ENCODE data around the gene MTR.

MTR gene

GRCh38 chr1:236947794-236948193 lies 152.7 kb downstream of the MTR start:
- ATAC-seq = no peak
- TF ChIP-seq ZNF565 (CRISPR knock-in tag; conservative IDR thresholded peaks at IDR 0.05; ENCODE audit: low read depth) (no peak), ZNF70 (CRISPR knock-in tag; IDR thresholded peaks at IDR 0.05) (no peak), RARB (CRISPR knock-in tag; IDR thresholded peaks at IDR 0.05) (no peak), ZC3H10 (CRISPR knock-in tag; IDR thresholded peaks at IDR 0.05) (no peak), ARNTL (CRISPR knock-in tag; IDR thresholded peaks at IDR 0.05; ENCODE audit: borderline replicate concordance, low read depth) (no peak), ZFP3 (CRISPR knock-in tag; IDR thresholded peaks at IDR 0.05) (no peak)
- TF ChIP-seq, protein P1, sequence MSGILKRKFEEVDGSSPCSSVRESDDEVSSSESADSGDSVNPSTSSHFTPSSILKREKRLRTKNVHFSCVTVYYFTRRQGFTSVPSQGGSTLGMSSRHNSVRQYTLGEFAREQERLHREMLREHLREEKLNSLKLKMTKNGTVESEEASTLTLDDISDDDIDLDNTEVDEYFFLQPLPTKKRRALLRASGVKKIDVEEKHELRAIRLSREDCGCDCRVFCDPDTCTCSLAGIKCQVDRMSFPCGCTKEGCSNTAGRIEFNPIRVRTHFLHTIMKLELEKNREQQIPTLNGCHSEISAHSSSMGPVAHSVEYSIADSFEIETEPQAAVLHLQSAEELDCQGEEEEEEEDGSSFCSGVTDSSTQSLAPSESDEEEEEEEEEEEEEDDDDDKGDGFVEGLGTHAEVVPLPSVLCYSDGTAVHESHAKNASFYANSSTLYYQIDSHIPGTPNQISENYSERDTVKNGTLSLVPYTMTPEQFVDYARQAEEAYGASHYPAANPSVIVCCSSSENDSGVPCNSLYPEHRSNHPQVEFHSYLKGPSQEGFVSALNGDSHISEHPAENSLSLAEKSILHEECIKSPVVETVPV (CRISPR knock-in tag; IDR thresholded peaks at IDR 0.05) = no peak

DNA sequence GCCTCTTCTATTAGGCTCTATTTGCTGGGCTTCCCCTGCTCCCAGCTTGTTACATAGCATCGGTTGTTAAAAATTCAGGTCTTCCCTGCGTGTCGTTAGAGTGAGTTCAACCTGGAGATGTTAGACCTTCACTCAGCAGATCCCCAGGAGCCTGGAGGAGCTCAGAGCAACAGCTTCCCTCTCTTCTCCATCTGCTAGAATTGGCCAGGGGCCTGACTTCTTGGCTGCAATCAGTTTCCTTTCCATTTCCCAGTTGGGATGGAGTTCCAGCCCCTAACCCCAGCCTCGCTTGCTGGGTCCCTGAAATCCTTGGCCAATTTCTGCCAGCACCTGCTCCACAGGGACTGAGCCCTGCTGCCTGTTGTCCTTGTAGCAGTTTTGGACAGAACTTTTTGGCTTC lies 153.3 kb downstream of the MTR start:
- TF ChIP-seq, protein P1 (CRISPR knock-in tag; IDR thresholded peaks at IDR 0.05) = no peak
- TF ChIP-seq CSDC2 (CRISPR knock-in tag; IDR thresholded peaks at IDR 0.05) = no peak
- TF ChIP-seq SNAI2 (CRISPR knock-in tag; IDR thresholded peaks at IDR 0.05) = no peak
- TF ChIP-seq ZNF70 (CRISPR knock-in tag; IDR thresholded peaks at IDR 0.05) = no peak
- TF ChIP-seq CREB5 (CRISPR knock-in tag; IDR thresholded peaks at IDR 0.05; ENCODE audit: low read depth) = no peak
- TF ChIP-seq ZNF8 (CRISPR knock-in tag; IDR thresholded peaks at IDR 0.05) = no peak
- TF ChIP-seq GLIS3 (CRISPR knock-in tag; IDR thresholded peaks at IDR 0.05) = no peak
- TF ChIP-seq, protein P2, sequence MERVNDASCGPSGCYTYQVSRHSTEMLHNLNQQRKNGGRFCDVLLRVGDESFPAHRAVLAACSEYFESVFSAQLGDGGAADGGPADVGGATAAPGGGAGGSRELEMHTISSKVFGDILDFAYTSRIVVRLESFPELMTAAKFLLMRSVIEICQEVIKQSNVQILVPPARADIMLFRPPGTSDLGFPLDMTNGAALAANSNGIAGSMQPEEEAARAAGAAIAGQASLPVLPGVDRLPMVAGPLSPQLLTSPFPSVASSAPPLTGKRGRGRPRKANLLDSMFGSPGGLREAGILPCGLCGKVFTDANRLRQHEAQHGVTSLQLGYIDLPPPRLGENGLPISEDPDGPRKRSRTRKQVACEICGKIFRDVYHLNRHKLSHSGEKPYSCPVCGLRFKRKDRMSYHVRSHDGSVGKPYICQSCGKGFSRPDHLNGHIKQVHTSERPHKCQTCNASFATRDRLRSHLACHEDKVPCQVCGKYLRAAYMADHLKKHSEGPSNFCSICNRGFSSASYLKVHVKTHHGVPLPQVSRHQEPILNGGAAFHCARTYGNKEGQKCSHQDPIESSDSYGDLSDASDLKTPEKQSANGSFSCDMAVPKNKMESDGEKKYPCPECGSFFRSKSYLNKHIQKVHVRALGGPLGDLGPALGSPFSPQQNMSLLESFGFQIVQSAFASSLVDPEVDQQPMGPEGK (CRISPR knock-in tag; IDR thresholded peaks at IDR 0.05; ENCODE audit: borderline replicate concordance) = no peak
- no peak for ATAC-seq

- ATAC-seq = no peak
These were observed 153.9 kb downstream of the MTR start for GRCh38 chr1:236948996-236949395.

DNA sequence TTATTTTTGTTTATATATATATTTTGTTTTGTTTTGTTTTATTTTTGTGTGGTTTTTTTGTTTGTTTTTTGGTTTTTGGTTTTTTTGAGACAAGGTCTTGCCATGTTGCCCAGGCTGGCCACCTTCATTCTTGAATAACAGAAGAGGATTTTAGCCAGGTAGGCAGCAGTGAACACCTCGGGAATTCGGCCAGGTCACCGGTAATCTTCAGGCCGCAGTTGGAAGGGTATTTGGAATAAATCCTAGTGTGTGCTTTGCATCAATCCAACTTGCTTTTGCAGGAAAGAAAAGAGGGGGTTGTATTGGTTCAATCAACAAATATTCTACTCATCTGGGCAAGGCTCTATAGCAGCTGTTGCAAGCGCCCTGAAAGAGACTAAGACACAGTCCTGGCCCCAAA lies 155.3 kb downstream of the MTR start:
- ATAC-seq = no peak
- TF ChIP-seq TOX (CRISPR knock-in tag; IDR thresholded peaks at IDR 0.05; ENCODE audit: borderline replicate concordance) (no peak), TCF4 (CRISPR knock-in tag; IDR thresholded peaks at IDR 0.05; ENCODE audit: borderline replicate concordance) (no peak), GLIS3 (CRISPR knock-in tag; IDR thresholded peaks at IDR 0.05) (no peak), ZNF8 (CRISPR knock-in tag; IDR thresholded peaks at IDR 0.05) (no peak), PPARA (CRISPR knock-in tag; IDR thresholded peaks at IDR 0.05; ENCODE audit: borderline replicate concordance) (no peak), ESRRG (CRISPR knock-in tag; IDR thresholded peaks at IDR 0.05) (no peak), RARB (CRISPR knock-in tag; IDR thresholded peaks at IDR 0.05) (no peak), ZNF565 (CRISPR knock-in tag; conservative IDR thresholded peaks at IDR 0.05; ENCODE audit: low read depth) (no peak), CREB5 (CRISPR knock-in tag; IDR thresholded peaks at IDR 0.05; ENCODE audit: low read depth) (no peak), TSHZ2 (CRISPR knock-in tag; IDR thresholded peaks at IDR 0.05) (no peak), CSDC2 (CRISPR knock-in tag; IDR thresholded peaks at IDR 0.05) (no peak), ZNF70 (CRISPR knock-in tag; IDR thresholded peaks at IDR 0.05) (no peak)
- TF ChIP-seq, protein P1 (CRISPR knock-in tag; IDR thresholded peaks at IDR 0.05) = no peak
- TF ChIP-seq, protein P2 (CRISPR knock-in tag; IDR thresholded peaks at IDR 0.05; ENCODE audit: borderline replicate concordance) = no peak
- TF ChIP-seq, protein P3, sequence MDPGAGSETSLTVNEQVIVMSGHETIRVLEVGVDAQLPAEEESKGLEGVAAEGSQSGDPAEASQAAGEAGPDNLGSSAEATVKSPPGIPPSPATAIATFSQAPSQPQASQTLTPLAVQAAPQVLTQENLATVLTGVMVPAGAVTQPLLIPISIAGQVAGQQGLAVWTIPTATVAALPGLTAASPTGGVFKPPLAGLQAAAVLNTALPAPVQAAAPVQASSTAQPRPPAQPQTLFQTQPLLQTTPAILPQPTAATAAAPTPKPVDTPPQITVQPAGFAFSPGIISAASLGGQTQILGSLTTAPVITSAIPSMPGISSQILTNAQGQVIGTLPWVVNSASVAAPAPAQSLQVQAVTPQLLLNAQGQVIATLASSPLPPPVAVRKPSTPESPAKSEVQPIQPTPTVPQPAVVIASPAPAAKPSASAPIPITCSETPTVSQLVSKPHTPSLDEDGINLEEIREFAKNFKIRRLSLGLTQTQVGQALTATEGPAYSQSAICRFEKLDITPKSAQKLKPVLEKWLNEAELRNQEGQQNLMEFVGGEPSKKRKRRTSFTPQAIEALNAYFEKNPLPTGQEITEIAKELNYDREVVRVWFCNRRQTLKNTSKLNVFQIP (CRISPR knock-in tag; IDR thresholded peaks at IDR 0.05; ENCODE audit: borderline replicate concordance, low read depth) = no peak

More at GRCh38 chr1:236948996-236949395, 153.9 kb downstream of the MTR start:
- no peak for TF ChIP-seq TOX (CRISPR knock-in tag; IDR thresholded peaks at IDR 0.05; ENCODE audit: borderline replicate concordance)

Data from SK-N-SH treated with all-trans-retinoic acid at 6 μM for 48 hours (cell line).